ENCODE measurements around the gene CHAT.

- TF ChIP-seq CTCF (IDR thresholded peaks at IDR 0.05) (no peak), POLR2A (IDR thresholded peaks at IDR 0.05) (no peak)
Observed at GRCh38 chr10:49587981-49588380, 25.9 kb upstream of the CHAT start.
